Heart right ventricle (tissue), 16 donors: Measurements from ENCODE around the gene TFEB. TPM values are rescaled to one million over a fixed set of nuclear protein-coding genes. Genes with fewer than 3 reads are reported as not detected.

Experiments used
- ATAC-seq, 8 donors: fragments of 200-7000 bp; cut with Tn5 transposase; one replicate each; pipeline ENCODE4 v1.9.1; 2020; ENCODE audit warnings: mild to moderate bottlenecking in 8 of 8, moderate library complexity in 8 of 8, moderate number of reproducible peaks in 1 of 8
- DNase-seq, 2 donors: peaks; one replicate each; pipeline ENCODE4 v3.0.0-alpha.2; 2020
- H3K27ac ChIP-seq, 10 donors: fragments of 200-600 bp; sonication (generic) in 2 of 10; one replicate each; pipeline versions ENCODE4 v1.5.0 to v1.8.0; 2020 to 2022; ENCODE audit warnings: mild to moderate bottlenecking in 3 of 10
- H3K27me3 ChIP-seq, 7 donors: fragments of 200-600 bp; one replicate each; pipeline ENCODE4 v1.8.0; 2021 to 2022; ENCODE audit warnings: mild to moderate bottlenecking in 2 of 7
- H3K36me3 ChIP-seq, 9 donors: fragments of 200-600 bp; sonication (generic) in 1 of 9; one replicate each; pipeline versions ENCODE4 v1.5.0 to v1.8.0; 2020 to 2022; ENCODE audit warnings: mild to moderate bottlenecking in 2 of 9
- H3K4me1 ChIP-seq, 9 donors: fragments of 200-600 bp; sonication (generic) in 1 of 9; one replicate each; pipeline versions ENCODE4 v1.5.0 to v1.8.0; 2020 to 2022; ENCODE audit warnings: mild to moderate bottlenecking in 4 of 9
- H3K4me3 ChIP-seq, 10 donors: fragments of 200-600 bp; sonication (generic) in 2 of 10; one replicate each; pipeline versions ENCODE4 v1.5.0 to v1.8.0; 2020 to 2022; ENCODE audit warnings: mild to moderate bottlenecking in 7 of 10, moderate library complexity in 2 of 10
- H3K9me3 ChIP-seq, 11 donors: fragments of 200-600 bp in 10 of 11; sonication (generic) in 2 of 11; one replicate each; pipeline versions ENCODE4 v1.5.0 to v1.8.0; 2013 to 2022; ENCODE audit warnings: mild to moderate bottlenecking in 2 of 11, control low read depth in 1 of 11, moderate library complexity in 1 of 11
- WGBS, 2 donors: extraction: QIAGEN DNeasy Blood & Tissue Kit; methylation state at CpG; one replicate each; pipeline ENCODE4 v1.1.7; 2013; ENCODE audit warnings: inconsistent platforms in 1 of 2; 5-methylcytosine and 5-hydroxymethylcytosine counted together
- intact Hi-C, 10 donors: fragments of 100-400 bp; cut with DNase I; formaldehyde crosslinking; loops; one replicate each; pipeline versions ENCODE4 v1.11.1 to v1.14.2; 2022
- polyA plus RNA-seq, 2 donors: library from polyadenylated mRNA; stranded (reverse); fragments of 200-250 nt; gene quantifications; one replicate each; pipeline ENCODE4 v1.2.3, GENCODE V29; 2013
- total RNA-seq, 10 donors: library from RNA; stranded (reverse); fragmentation: NEBNext Ultra II Directional in 3 of 10; extraction: Animal tissue kit (Norgen Biotek cat#: 25700) in 3 of 10; gene quantifications; one replicate each; pipeline versions ENCODE4 v1.2.1 to v1.2.4, GENCODE V29; 2021 to 2023
- TF ChIP-seq, protein P1 (sequence below), 9 donors: fragments of 200-600 bp; sonication (generic) in 2 of 9; IDR thresholded peaks; one replicate each; pipeline versions ENCODE4 v1.5.0 to v1.8.0; 2021 to 2022; ENCODE audit warnings: antibody characterized with exemption in 9 of 9, mild to moderate bottlenecking in 5 of 9, moderate library complexity in 1 of 9
- donor health status: Arrhythmogenic right ventricular cardiomyopathy.
- donor health status: ischemic (EF 13 %, LVEDD 7.1; RV severe dilation, severe dysfunction).
- donor health status: healthy with polysubstance abuse.
- donor health status: DM: no; HTN: yes; CAD: no.
- donor health status: DM: no; HTN: no; CAD: no.
- donor health status: ischemic (EF 25% LVEDD 6.9; RV normal size, moderate dysfunction).
- donor health status: ischemic (EF 25% LVEDD 5.7; RV mildly dilated, moderate dysfunction).
- donor health status: healthy.
- donor health status: DM: yes; HTN: yes; CAD: no.
- donor health status: Ischemic cardiomyopathy.
- donor health status: ischemic (EF 35%, LVEDD 5.7; RV mildly dilated, moderate dysfunction).
- donor health status: nonischemic (EF 11% LVEDD 7.7; RV severe dilation, severe dysfunction).
- donor health status: DM: yes; HTN: yes; CAD: no.
- donor health status: PGD.
- donor health status: ischemic (EF 29% LVEDD 5.4; RV normal size, mild dysfunction).
- donor health status: nonischemic (EF 23%, LVEDD 6.1; RV moderate dilation, normal function).

Gene TFEB
- total and polyA plus RNA-seq, 12 donors: 29.2 to 52.3 (median 39.6) TPM

- Histone ChIP-seq H3K27ac (peak overlapping the region in 9 of 10 donors; percentile 66 to 92 (median 82)), H3K36me3 (peaks cover 0 to 5% (median 0%) of the 10 kb centered on the region in 9 donors), H3K9me3 (no peaks in the 10 kb centered on the region), H3K4me1 (peaks cover 37 to 96% (median 79%) of the 10 kb centered on the region in 9 donors), H3K27me3 (no peaks in the 10 kb centered on the region), H3K4me3 (no peak overlapping the region)
- intact Hi-C loops: loop anchor here in 2 of 10 donors (2.0 to 5.0 kb wide), 3 partner anchors 25 to 70 kb away; partner anchors contain the start of genes FRS3 (in 1 of the 2) and TFEB (in 1 of the 2)
- WGBS, 2 donors: 53 to 61% methylated on average over 14 of the region's 14 CpGs
- ATAC-seq (peak in 2 of 8 donors; percentile 1 to 2), DNase-seq (peak in 1 of 2 donors; percentile 38)
- TF ChIP-seq, protein P1, sequence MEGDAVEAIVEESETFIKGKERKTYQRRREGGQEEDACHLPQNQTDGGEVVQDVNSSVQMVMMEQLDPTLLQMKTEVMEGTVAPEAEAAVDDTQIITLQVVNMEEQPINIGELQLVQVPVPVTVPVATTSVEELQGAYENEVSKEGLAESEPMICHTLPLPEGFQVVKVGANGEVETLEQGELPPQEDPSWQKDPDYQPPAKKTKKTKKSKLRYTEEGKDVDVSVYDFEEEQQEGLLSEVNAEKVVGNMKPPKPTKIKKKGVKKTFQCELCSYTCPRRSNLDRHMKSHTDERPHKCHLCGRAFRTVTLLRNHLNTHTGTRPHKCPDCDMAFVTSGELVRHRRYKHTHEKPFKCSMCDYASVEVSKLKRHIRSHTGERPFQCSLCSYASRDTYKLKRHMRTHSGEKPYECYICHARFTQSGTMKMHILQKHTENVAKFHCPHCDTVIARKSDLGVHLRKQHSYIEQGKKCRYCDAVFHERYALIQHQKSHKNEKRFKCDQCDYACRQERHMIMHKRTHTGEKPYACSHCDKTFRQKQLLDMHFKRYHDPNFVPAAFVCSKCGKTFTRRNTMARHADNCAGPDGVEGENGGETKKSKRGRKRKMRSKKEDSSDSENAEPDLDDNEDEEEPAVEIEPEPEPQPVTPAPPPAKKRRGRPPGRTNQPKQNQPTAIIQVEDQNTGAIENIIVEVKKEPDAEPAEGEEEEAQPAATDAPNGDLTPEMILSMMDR (IDR thresholded peaks at IDR 0.05): no peak
These were observed 27.7 kb downstream of the TFEB start for GRCh38 chr6:41707565-41708200.

- peaks cover 0 to 6% (median 0%) of the 10 kb centered on the region in 9 donors for H3K36me3 ChIP-seq
- H3K9me3 ChIP-seq: no peaks in the 10 kb centered on the region
- intact Hi-C loops: loop anchor here in 4 of 10 donors (1.0 to 5.0 kb wide), 4 partner anchors 26 to 70 kb away; partner anchors contain the start of genes TFEB (in 3 of the 4) and FRS3 (in 1 of the 4)
- 59 to 70% methylated on average over 9 of the region's 9 CpGs for WGBS, 2 donors
- no peak overlapping the region for H3K4me3 ChIP-seq
- TF ChIP-seq, protein P1 (IDR thresholded peaks at IDR 0.05): no peak
- no peaks in the 10 kb centered on the region for H3K27me3 ChIP-seq
- peaks cover 36 to 96% (median 72%) of the 10 kb centered on the region in 9 donors for H3K4me1 ChIP-seq
- ATAC-seq (peak in 7 of 8 donors; percentile 10 to 38 (median 27)), DNase-seq (no peak)
- H3K27ac ChIP-seq: peak overlapping the region in 9 of 10 donors; percentile 66 to 92 (median 82)
These were observed 28.4 kb downstream of the TFEB start for GRCh38 chr6:41706876-41707564.

DNA sequence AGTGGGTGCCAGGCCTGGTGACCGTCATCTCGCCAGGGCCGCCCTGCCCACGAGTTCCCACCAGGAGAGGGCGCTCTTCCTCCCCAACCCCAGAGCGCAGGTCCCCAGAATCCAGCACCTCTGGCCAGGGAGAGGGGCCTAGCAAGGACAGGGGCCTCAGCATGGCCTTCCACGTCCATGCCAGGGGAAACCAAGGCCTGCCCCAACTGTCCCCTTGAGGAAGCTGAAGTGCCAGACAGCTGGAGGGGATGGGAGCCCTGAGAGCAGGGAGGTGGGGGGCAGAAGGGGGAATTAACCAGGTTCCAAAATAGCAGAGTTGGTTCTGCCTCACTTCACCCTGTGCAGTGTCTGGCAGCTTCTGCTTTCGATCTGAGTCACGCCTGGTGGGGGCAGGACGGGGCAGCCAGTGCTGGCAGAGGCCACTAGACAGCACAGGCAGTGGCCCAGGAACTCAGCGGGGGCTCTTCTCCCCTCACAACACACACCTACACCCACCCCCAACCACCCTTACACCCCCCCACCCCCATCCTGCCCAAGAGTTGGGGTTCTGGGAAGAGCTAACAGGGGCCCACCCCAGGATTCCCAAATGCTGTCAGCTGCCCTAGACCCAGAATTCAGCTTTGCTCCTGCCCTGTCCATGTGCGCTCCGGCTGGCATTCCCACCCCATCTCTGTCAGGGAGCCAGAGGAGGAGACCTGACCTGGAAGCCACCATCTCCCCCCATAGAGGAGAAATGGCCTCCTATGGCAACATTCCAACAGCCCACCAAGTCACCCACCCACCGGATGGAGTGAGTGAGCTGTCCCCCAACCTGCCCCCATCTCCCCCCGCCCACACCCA is 29.2 kb downstream of the TFEB start:
- DNase-seq (peak; percentile 83 to 87), ATAC-seq (peak; percentile 85 to 93 (median 90))
- Histone ChIP-seq H3K9me3 (no peaks in the 10 kb centered on the region), H3K4me1 (peaks cover 31 to 96% (median 66%) of the 10 kb centered on the region in 9 donors), H3K4me3 (peak overlapping the region in 1 of 10 donors; percentile 33), H3K36me3 (peaks cover 0 to 6% (median 0%) of the 10 kb centered on the region in 9 donors), H3K27ac (peak overlapping the region; percentile 62 to 92 (median 81)), H3K27me3 (no peaks in the 10 kb centered on the region)
- TF ChIP-seq, protein P1 (IDR thresholded peaks at IDR 0.05): peak; percentile 53 to 82 (median 76)
- 39 to 55% methylated on average over 15 of the region's 15 CpGs for WGBS, 2 donors
- intact Hi-C loops: loop anchor here in 4 of 10 donors (1.0 to 5.0 kb wide), 4 partner anchors 27 to 71 kb away; partner anchors contain the start of genes TFEB (in 3 of the 4) and FRS3 (in 1 of the 4)
